ENCODE results near the gene GLS2.
"Not testable (repeated sequence)": the region's sequence is repeated elsewhere in the genome, so short reads cannot be mapped to it uniquely, and the experiment has no call there.

Gene GLS2

GRCh38 chr12:56490360-56490759 lies 2.4 kb upstream of the GLS2 start:
- DNase-seq: no peak

- peak; percentile 62 to 75 for DNase-seq
Observed at GRCh38 chr12:56487448-56488040, 417 bp downstream of the GLS2 start.

GRCh38 chr12:56486694-56487093 lies 1.3 kb downstream of the GLS2 start:
- DNase-seq: no peak

GRCh38 chr12:56484566-56484965 lies 3.4 kb downstream of the GLS2 start:
- DNase-seq: no peak

- no peak for DNase-seq
Observed at GRCh38 chr12:56479625-56480024, 8.3 kb downstream of the GLS2 start.

GRCh38 chr12:56477521-56478225 lies 10.3 kb downstream of the GLS2 start:
- no peak for DNase-seq

GRCh38 chr12:56476972-56477432 lies 11.0 kb downstream of the GLS2 start:
- no peak for DNase-seq

GRCh38 chr12:56476143-56476542 lies 11.8 kb downstream of the GLS2 start:
- no peak for DNase-seq

GRCh38 chr12:56474389-56474788 lies 13.6 kb downstream of the GLS2 start:
- no peak for DNase-seq

GRCh38 chr12:56469007-56469930 lies 18.7 kb downstream of the GLS2 start:
- DNase-seq: peak in 1 of 2 experiments; percentile 38

GRCh38 chr12:56468216-56469006 lies 19.6 kb downstream of the GLS2 start, which contains the start of gene SPRYD4:
Gene SPRYD4 (plus strand): TSS chr12:56468578. CDS start chr12:56468592, 14 bp downstream.
- peak; percentile 79 to 96 for DNase-seq

GRCh38 chr12:56462565-56462964 lies 25.4 kb downstream of the GLS2 start:
- no peak for DNase-seq

GRCh38 chr12:56461235-56462159 lies 26.5 kb downstream of the GLS2 start:
- no peak for DNase-seq

- no peak for DNase-seq
Observed at GRCh38 chr12:56457817-56458216, 30.1 kb downstream of the GLS2 start.

GRCh38 chr12:56454557-56454956 lies 33.4 kb downstream of the GLS2 start, which contains the start of gene MIP:
Gene MIP (minus strand): TSS chr12:56454657. CDS start chr12:56454613, 44 bp downstream.
- DNase-seq: no peak

- no peak for DNase-seq
Observed at GRCh38 chr12:56451147-56451546, 36.8 kb downstream of the GLS2 start.

- DNase-seq: no peak
Observed at GRCh38 chr12:56450241-56450640, 37.7 kb downstream of the GLS2 start.

GRCh38 chr12:56449622-56449984 lies 38.4 kb downstream of the GLS2 start:
- peak in 1 of 2 experiments; percentile 41 for DNase-seq

- DNase-seq: peak; percentile 88 to 96
Observed at GRCh38 chr12:56448860-56449621, 38.9 kb downstream of the GLS2 start, which contains the start of gene TIMELESS. Gene TIMELESS (minus strand): TSS chr12:56449426. CDS start chr12:56434170, 15,256 bp downstream.

GRCh38 chr12:56443208-56443607 lies 44.8 kb downstream of the GLS2 start:
- not testable (repeated sequence) for DNase-seq
